ENCODE results near the gene SIRPB2. TPM values are rescaled to one million over a fixed set of nuclear protein-coding genes. Genes with fewer than 3 reads are reported as not detected.
"Not testable (repeated sequence)": the region's sequence is repeated elsewhere in the genome, so short reads cannot be mapped to it uniquely, and the experiment has no call there.

The SIRPB2 gene
- total RNA-seq, 1 experiment from 2014 or later, result not detected

- peak overlapping the region; percentile 70 for H4K91ac ChIP-seq (ENCODE audit: insufficient read length, low read depth, low read length)
- H3K79me1 ChIP-seq (ENCODE audit: insufficient read depth, low read depth, low read length, poor library complexity, severe bottlenecking), result no peaks in the 10 kb centered on the region
- H2BK5ac ChIP-seq (ENCODE audit: insufficient read length, low read length), result peak overlapping the region; percentile 42
- H2BK15ac ChIP-seq (ENCODE audit: low read depth, low read length), result no peak overlapping the region
- no peak overlapping the region for H3K56ac ChIP-seq (ENCODE audit: insufficient read length, low read depth, low read length)
- H3K4me2 ChIP-seq (ENCODE audit: insufficient read depth, insufficient read length, low read length), result no peak overlapping the region
- no peak overlapping the region; the same call in none of the 2 replicates for H3K4ac ChIP-seq (ENCODE audit: low read depth, low read length)
- peak overlapping the region; percentile 90 for H3K14ac ChIP-seq (ENCODE audit: insufficient read depth, low read length)
- DNase-seq, result no peak
- H3K4me1 ChIP-seq (ENCODE audit: insufficient read depth, low read length), result no peaks in the 10 kb centered on the region
- no peaks in the 10 kb centered on the region for H3K79me2 ChIP-seq (ENCODE audit: insufficient read depth, low read length)
- no peak for TF ChIP-seq CTCF (conservative IDR thresholded peaks at IDR 0.05)
- H4K20me1 ChIP-seq (ENCODE audit: control insufficient read depth, insufficient read depth, insufficient read length), result no peaks in the 10 kb centered on the region
- no CpG with 5 or more reads among the region's 8 CpGs for WGBS (ENCODE audit: extremely low coverage, insufficient read length, low lambda C conversion rate)
- Mint-ChIP-seq H3K4me3 (no peak overlapping the region), H3K27ac (peak overlapping the region in 1 of 3 experiments; percentile 65; a peak in 3 of 7 replicates), H3K27me3 (ENCODE audit: low read depth) (peaks cover 28% of the 10 kb centered on the region), H3K36me3 (ENCODE audit: insufficient read depth in 1 of 3, low read depth in 3 of 3) (peaks cover 2 to 12% (median 3%) of the 10 kb centered on the region in 3 experiments; a peak in 3 of 7 replicates), H3K4me1 (peaks cover 13 to 19% of the 10 kb centered on the region in 2 experiments), H3K9me3 (peaks cover 11 to 12% of the 10 kb centered on the region in 2 experiments)
- H2BK20ac ChIP-seq (ENCODE audit: low read depth, low read length, poor library complexity, severe bottlenecking), result peak overlapping the region; percentile 83
- H3K27ac ChIP-seq (ENCODE audit: insufficient read length, low read depth, low read length), result no peak overlapping the region
- H2BK12ac ChIP-seq (ENCODE audit: insufficient read length, low read depth, low read length), result peak overlapping the region; percentile 3
- H3K18ac ChIP-seq (ENCODE audit: insufficient read length, low read depth, low read length), result peak overlapping the region; percentile 92
- peak overlapping the region; percentile 76 for H2AK5ac ChIP-seq (ENCODE audit: insufficient read length, low read length)
- peak overlapping the region; percentile 33 for H4K5ac ChIP-seq (ENCODE audit: insufficient read length, low read depth, low read length)
- no peak overlapping the region for H2AFZ ChIP-seq (ENCODE audit: low read length)
- H3K27me3 ChIP-seq (ENCODE audit: insufficient read depth, low read length), result no peaks in the 10 kb centered on the region
- no peaks in the 10 kb centered on the region for H3K9me3 ChIP-seq (ENCODE audit: control insufficient read depth, low read depth, low read length)
- H3K23me2 ChIP-seq (ENCODE audit: insufficient read length, low read depth, low read length, poor library complexity, severe bottlenecking), result no peaks in the 10 kb centered on the region
- no peak overlapping the region for H3K9ac ChIP-seq (ENCODE audit: extremely low read depth, insufficient read length, low read length)
- H3K23ac ChIP-seq (ENCODE audit: insufficient read length, low read depth, low read length), result no peak overlapping the region
- peak overlapping the region; percentile 91 for H3T11ph ChIP-seq (ENCODE audit: low read length)
- H4K8ac ChIP-seq (replicated peaks; ENCODE audit: insufficient read length, low read depth, low read length), result no peak overlapping the region
- peak overlapping the region; percentile 98 for H2BK120ac ChIP-seq (ENCODE audit: low read depth, low read length, poor library complexity, severe bottlenecking)
Measured at GRCh38 chr20:1499528-1500420, 8.6 kb upstream of the SIRPB2 start.

GRCh38 chr20:1497371-1497770 is 6.2 kb upstream of the SIRPB2 start:
- not testable (repeated sequence) for H2AFZ ChIP-seq (ENCODE audit: low read length); H2BK20ac ChIP-seq (ENCODE audit: low read depth, low read length, poor library complexity, severe bottlenecking); H4K20me1 ChIP-seq (ENCODE audit: control insufficient read depth, insufficient read depth, insufficient read length); H3K27ac Mint-ChIP-seq; H3K27ac ChIP-seq (ENCODE audit: insufficient read length, low read depth, low read length); H3K4me3 Mint-ChIP-seq; H3K4me2 ChIP-seq (ENCODE audit: insufficient read depth, insufficient read length, low read length); H4K8ac ChIP-seq (replicated peaks; ENCODE audit: insufficient read length, low read depth, low read length); H3K23ac ChIP-seq (ENCODE audit: insufficient read length, low read depth, low read length); DNase-seq; H4K91ac ChIP-seq (ENCODE audit: insufficient read length, low read depth, low read length); H3K9ac ChIP-seq (ENCODE audit: extremely low read depth, insufficient read length, low read length); H2BK12ac ChIP-seq (ENCODE audit: insufficient read length, low read depth, low read length); H3K27me3 ChIP-seq (ENCODE audit: insufficient read depth, low read length); H3K56ac ChIP-seq (ENCODE audit: insufficient read length, low read depth, low read length); H3K9me3 ChIP-seq (ENCODE audit: control insufficient read depth, low read depth, low read length); H2BK15ac ChIP-seq (ENCODE audit: low read depth, low read length); H3T11ph ChIP-seq (ENCODE audit: low read length); H3K4me1 ChIP-seq (ENCODE audit: insufficient read depth, low read length); H3K18ac ChIP-seq (ENCODE audit: insufficient read length, low read depth, low read length); H3K4ac ChIP-seq (ENCODE audit: low read depth, low read length); H3K79me2 ChIP-seq (ENCODE audit: insufficient read depth, low read length); H3K79me1 ChIP-seq (ENCODE audit: insufficient read depth, low read depth, low read length, poor library complexity, severe bottlenecking); H3K9me3 Mint-ChIP-seq; H3K23me2 ChIP-seq (ENCODE audit: insufficient read length, low read depth, low read length, poor library complexity, severe bottlenecking); H2BK120ac ChIP-seq (ENCODE audit: low read depth, low read length, poor library complexity, severe bottlenecking); H3K14ac ChIP-seq (ENCODE audit: insufficient read depth, low read length); H2AK5ac ChIP-seq (ENCODE audit: insufficient read length, low read length); H4K5ac ChIP-seq (ENCODE audit: insufficient read length, low read depth, low read length); H2BK5ac ChIP-seq (ENCODE audit: insufficient read length, low read length); H3K36me3 Mint-ChIP-seq (ENCODE audit: insufficient read depth in 1 of 3, low read depth in 3 of 3)
- Mint-ChIP-seq H3K4me1 (peaks cover 13 to 19% of the 10 kb centered on the region in 2 experiments), H3K27me3 (ENCODE audit: low read depth) (peaks cover 31% of the 10 kb centered on the region)
- WGBS (ENCODE audit: extremely low coverage, insufficient read length, low lambda C conversion rate), result no CpG with 5 or more reads among the region's 5 CpGs
